GM18873 (cell line): ENCODE measurements around the gene CCDC57.
"Not testable (repeated sequence)": the region's sequence is repeated elsewhere in the genome, so short reads cannot be mapped to it uniquely, and the experiment has no call there.

Experiments
- ATAC-seq: cut with Tn5 transposase; IDR thresholded peaks from one replicate; pipeline ENCODE4 v1.9.1; 2021; ENCODE audit warnings: mild to moderate bottlenecking, moderate library complexity, moderate number of reproducible peaks; ENCODE audit not compliant: unreplicated experiment, low FRiP score

Gene CCDC57

DNA sequence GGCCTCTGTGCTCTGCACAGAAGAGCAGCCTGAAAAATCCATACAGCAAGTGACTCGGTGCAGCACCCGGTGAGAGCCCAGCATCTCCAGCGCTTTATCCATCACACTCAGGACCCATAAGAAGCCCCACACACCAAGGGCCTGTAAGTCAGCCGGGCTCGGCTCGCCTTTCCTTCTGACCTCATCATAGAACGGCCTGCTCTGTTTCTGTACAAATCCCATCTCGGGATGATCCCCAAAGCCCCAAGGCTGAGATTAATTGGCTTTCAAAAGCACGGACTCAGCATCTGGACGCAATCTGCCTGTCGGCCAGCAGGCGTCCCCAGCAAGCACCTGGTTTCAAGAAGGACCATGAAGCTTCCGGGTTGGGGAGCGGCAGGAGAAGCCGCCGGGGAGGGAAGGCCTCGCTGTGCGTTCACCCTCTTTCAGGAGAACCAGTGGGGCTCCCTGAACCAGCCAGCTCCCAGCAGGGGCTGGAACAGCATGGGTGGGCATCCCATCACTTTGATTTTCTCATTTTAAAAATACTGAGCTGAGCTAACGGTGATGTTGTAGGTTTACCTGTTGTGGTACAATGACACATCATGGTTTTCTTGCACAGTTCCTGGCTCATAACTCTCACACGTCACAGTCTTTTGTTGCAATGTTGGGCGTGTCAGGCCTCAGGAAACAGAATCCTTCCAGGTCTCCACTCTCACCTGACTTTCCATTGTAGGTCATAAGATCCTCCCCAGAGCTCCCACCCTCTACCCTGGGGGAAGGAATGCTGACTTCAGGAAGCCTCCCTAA is 6.7 kb downstream of the CCDC57 start:
- no peak for ATAC-seq

DNA sequence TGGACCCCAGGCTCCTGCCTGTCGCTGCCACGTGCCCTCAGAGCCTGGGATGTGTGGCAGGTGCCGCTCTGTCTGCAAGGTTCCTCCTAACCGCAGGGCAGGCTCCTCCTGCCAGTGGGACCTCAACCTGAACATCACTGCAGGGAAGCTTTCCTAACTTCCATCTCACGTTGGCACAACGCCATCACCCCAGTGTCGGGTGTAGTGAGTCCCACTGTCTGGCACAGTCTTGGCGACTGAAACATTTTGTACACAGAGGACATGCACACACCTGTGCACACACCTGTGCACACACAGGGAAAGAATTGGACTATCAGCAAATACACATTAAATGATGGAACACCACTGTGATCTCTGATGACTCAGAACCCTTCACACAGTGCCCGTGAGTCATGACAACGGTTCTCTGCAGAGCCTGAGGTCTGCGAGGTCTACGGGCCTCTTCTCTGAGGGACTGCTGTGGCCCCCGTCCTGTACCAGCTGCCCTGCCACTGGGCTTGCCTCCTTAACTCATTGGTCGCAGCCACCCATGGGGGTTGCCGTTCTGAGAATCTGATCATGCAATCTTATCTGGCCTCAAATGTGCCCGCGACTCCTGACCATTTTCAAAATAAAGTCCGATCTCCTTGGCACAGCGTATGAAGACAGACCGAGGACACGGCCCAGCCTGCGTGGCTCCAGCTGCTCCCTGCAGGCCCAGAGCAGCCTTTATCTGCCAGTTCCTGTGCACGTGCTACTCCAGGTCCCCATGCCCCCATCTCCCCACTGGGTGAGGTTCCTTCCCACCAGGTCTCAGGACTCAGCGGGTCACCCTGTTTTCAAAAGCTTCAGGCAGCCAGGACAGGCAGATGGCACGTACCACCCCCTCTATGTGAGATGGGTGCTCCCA is 7.6 kb downstream of the CCDC57 start:
- ATAC-seq, result no peak

DNA sequence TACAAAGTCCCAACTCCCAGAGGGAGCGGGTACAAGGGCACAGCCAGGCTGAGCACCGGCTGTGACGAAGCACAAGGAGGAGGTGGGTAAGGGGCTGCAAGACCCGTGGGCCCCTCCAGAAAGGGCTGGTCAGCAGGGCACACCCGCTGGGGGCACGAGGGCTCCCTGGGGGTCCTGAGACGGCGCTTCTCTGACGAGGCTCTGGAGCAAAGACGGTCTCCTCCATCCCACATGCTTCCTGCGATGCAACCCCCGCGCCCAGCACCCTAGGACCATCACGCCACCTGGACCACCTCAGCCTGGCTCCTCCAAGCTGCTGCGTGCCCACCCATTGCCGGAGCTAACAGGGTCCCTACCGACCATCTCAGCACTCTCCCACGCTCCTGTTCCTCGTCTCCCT is 8.7 kb downstream of the CCDC57 start:
- ATAC-seq, result no peak

DNA sequence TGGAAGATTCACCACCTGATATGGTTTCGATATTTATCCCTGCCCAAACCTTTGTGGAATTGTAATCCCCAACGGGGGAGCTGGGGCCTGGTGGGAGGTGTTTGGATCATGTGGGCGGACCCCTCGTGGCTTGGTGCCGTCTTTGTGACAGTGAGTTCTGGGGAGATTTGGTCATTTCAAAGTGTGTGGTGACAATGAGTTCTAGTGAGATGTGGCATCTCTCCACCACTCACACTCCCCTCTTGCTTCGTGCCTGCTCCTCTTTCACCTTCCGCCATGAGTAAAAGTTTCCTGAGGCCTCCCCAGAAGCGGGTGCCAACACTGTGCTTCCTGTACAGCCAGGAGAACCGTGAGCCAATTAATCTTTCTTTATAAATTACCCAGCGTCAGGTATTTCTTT is 9.7 kb downstream of the CCDC57 start:
- ATAC-seq, result no peak

DNA sequence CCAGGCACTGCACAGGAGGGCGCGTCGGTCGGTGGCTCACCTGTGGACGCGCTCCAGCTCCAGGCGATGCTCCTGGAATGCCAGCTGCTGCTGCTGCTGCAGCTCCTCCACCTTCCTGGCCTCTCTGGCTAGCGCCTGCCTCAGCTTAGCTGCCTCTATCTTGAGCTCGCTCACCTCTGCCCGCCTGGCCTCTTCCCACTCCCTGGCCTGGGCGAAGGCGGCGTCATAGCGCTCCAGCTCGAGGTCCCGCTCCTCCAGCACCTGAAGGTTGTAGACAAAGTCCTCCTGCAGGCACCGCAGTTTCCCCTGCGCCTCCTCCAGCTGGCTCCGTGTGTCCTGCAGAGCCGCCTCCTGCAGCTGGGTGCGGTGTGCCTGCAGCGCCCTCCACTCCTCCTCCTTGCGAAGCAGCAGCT is 11.1 kb downstream of the CCDC57 start:
- ATAC-seq, result no peak

DNA sequence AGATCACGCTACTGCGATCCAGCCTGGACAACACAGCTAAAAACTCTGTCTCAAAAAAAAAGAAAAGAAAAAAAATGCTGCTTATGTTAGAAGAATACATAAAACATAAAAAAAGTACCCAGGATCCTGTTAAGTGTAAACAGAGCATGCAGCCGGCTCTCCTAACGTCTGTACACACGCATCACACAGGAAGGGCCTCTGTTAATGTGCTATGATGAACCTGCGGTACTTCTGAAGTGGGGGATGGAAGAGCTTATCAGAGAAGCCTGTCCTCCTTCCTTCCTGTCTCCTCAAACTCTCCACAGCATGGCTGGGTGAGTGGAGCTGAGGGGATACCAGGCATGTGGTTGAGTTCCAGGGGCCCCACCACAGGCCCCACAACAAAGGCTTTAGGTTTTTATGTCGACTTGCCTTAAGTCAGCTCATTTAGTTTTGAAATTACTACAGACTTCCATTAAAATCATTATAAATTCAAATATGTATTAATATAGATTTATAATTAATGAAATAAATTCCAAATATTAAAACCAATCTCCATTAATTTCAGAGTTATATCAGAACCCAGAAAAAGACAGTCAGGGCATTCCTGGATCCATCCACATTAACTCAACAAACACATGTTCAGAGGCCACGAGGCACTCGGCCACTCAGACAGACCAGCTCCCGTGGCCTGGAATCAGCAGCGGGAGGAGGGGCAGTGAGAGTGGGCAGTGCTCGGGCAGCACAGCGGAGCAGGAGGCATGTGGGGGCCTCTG is 11.7 kb downstream of the CCDC57 start:
- ATAC-seq, result no peak

DNA sequence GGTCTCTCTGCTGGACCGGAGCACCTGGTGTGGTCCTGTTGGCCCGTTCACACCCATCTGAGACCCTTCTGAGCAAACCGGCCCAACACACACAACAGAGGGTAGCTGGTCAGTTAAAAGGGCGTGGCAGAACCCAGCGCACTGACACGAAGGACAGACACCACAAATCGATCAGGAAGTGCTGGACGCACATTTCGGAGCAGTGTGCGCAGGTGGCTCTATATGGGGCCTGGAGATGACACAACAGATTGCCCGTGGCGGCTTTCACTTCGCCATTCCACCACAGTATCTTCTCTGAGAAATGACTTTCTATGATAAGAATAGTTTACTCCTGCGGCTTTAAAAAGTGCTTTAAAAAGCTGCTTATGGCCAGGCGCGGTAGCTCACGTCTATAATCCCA is 12.5 kb downstream of the CCDC57 start:
- no peak for ATAC-seq

DNA sequence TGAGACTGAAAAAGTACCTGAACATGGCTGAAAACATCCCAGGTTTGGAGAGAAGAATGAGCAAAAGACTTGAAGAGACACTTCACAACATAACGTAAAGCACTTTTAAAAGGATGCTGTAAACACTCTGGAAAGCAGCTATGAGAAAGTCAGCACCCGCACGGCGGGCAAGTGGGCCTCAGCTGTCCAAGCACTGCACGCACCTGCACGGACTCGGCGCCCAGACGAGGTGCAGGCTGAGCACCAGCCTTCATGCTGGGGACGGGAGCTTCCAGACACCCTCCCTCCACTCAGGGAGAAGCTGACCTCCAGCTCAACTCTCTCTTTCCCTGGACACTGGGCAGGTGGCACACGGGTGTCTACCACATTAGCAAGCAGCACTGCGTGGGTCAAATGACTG is 13.1 kb downstream of the CCDC57 start:
- ATAC-seq, result no peak

DNA sequence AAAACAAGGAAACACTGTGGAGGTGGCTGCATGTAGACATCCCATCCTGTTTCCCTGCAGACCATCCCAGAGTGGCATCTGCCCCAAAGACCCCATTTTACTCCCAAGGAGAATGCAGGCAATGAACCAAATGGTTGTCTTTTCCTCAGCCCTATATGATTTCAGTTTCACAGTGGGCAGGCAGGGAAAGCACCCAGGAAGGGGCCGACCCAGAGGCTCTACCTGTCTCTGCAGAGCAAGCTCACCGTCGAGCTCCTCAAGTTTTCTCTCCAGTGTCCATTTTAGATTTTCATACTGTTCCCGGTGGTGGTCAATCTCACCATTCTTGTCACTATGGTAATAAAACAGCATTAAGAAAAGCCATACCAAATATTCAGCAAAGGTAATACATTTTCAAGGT is 14.6 kb downstream of the CCDC57 start:
- ATAC-seq, result no peak

DNA sequence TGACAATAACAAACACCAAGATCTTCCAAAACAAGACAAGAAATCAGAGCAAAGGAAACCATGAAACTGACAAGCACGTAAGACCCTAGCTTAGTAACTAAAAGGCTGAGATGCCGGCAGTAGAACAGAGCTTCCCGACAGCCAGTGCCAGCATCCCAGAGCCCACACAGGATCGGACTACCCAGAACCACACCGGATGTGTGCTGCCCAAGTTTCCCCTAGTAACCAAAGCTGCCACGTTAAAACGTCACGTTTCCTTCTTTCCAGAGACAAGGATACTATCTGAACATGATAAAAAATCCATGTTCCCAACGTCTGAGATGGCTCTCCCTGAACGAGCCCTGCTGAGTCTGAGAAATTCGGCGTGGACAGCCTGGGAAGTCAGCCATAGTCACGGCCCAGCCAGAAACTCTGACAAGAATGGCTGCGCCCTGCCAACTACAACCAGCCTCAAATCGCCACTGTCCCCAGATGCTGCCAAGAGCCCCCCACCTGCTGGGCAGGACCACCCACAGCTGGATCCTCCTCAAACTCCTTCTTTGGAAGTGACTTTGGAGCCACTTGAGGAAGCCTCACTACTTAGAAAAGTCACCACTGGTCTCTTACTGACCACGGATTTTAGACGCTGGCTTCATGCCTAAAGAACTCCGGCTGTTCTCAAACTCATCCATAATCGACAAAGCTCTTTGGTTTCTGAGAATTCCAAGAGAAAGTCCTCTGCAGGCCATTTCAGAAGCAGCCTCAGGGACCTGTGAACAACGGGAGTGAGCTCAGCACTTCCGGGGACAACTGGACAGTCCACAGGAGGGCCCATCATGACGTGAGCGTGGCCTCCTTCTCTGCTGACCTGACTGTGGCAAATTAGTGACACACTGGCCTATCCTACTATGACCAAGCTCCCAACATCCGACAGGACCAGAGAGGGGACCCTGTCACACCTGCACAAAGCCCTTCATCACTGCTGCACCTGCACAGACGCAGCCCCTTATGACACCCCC is 16.7 kb downstream of the CCDC57 start:
- ATAC-seq, result no peak

DNA sequence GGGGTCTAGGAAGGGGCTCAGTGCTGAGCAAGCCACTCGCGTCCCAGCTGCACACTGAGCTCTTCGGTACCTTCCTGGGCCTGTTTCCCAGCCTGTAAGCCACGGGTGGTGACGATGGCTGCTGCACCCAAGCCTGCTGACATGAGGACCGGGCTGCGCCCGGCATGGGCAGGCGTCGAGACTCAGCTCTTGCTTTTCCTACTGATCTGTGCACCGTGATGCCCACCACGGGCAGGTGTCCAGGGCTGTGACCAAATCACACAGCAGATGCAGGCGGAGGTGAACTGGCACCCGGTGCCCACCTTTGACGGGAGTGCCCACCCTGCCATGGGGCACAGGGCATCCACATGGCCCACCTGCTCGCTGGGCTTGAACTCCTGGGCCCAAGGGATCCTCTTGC is 17.9 kb downstream of the CCDC57 start:
- no peak for ATAC-seq

DNA sequence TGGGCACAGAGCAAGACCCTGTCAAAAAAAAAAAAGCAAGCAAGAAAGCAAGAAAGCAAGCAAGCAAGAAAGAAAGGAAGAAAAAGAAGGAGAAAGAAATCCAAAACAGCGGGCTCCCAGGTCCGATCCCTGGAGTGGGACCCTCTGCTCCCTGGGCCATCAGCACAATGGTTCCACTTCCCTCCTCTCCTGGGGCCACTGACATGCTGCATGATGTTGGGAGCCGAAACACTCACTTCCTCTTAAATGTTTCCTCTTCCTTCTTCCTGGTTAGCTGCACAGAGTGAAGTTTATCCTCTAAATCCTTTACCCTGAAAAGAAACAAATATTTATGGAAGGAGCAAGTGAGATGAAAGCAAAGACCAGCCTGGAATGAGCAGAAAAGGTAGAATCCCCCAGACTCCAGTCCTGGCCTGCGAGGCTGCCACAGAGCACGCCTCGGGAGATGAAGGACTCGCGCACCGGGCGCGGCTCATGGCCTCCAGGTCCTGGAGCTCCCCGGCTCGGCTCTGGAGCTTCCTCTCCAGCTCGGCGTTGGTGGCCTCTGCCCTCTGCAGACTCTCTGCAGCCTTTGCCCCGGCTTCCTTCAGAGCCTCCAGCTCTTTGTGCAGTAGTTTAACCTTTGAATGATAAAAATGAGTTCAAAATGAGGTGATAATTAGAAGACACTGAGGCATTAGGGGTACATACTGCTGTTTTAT is 19.0 kb downstream of the CCDC57 start:
- no peak for ATAC-seq

DNA sequence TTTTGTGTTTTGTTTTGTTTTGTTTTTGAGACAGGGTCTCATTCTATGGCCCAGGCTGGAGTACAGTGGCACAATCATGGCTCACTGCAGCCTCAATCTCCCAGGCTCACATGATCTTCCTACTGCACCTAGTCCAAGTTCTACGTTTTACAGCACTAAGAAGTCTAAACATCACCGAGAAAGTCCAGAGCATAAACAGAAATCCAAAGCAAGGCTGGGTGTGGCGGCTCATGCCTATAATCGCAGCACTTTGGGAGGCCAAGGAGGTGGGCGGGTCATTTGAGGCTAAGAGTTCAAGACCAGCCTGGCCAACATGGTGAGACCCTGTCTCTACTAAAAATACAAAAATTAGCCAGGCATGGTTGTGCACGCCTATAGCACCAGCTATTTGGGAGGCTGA is 19.6 kb downstream of the CCDC57 start:
- not testable (repeated sequence) for ATAC-seq

DNA sequence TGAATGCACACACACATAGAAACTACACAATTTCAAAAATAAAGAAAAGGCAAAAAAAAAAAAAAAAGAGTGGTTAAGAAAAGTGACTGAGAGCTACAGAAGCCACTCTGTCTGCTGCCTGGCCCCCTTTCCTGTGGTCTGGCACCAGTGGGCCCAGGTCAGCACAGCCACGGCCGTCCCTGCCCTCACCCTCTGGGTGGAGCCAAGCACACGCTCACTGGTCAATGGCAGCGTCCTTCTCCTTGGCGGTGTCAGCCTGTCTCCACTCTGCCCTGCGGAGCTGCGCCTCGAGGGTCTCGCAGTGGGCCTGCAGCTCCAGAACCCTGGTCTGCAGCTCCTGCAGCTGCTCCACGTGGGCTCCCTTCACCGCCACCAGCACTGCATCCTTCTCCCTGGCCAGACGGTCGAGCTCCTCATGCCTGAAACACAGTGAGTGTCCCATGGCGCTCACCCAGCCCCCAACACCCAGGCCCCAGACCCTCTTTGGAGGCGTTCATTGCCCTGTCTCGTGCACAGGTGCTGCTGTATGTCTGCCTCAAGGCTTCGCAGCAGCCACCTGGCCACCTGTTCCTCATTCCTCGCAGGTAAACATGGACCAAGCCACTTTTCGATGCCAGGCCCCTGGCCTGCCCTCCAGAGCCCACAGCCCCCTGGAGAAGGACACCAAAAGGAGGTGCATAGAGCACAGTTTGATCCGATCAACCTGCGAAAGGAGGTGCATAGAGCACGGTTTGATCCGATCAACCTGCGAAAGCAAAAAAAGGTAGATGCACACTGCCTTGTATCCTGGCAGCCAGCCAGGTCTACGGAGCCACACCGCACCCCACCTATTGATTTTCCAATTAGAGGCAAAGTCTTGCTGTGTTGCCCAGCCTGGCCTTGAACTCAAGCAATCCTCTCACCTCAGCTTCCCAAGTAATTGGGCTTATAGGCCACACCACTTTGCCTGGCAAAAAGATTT is 24.4 kb downstream of the CCDC57 start:
- ATAC-seq, result no peak

DNA sequence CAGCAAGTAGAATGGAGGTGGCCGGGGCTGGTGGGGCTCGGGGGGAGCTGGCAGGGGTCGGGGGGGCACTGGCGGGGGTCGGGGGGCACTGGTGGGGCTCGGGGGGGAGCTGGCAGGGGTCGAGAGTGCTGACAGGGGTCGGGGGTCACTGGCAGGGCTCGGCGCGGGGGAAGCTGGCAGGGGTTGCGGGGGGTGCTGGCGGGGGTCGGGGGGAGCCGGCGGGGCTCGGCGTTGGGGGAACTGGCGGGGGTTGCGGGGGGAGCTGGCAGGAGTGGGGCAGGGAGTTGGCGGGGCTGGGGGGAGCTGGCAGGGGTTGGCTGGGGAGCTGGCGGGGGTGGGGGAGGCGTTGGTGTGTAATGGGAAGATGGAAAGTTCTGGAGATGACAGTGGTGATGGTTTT is 25.1 kb downstream of the CCDC57 start:
- no peak for ATAC-seq

DNA sequence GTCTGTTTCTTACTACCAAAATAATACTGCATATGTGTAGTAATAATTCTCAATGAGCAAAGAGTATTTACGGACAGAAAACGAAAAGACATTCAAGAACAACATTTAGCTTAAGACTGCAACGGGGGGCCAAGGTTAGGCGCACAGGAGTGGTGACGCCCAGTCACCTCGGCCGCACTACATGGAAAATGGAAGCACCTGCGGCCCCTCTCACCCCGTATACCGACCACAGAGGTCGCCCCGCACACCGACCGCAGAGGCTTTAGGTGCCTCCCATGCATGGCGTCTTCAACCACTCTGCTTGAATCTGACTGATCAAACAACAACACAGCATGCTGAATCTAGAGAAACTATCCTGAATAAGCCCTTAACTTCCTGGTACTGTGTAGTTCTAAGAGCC is 26.4 kb downstream of the CCDC57 start:
- no peak for ATAC-seq

DNA sequence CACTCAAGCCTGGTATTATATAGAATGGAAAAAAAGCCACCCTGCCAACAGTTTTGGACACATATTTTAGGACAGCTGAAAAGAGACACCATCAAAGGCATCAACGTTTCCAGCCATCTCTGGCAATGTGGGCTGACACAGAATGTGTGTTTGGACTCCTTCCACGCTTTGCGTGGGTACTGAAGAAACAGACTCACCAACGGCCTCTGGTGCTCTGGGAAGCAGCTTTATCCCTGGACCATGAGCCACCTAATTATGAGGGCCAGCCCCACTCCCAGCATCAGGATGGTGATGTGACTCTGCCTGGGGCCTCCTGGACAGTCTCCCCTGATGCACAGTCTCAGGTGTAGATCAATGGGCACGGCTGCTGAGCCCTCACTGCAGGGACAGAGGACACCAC is 27.9 kb downstream of the CCDC57 start:
- no peak for ATAC-seq
